Cardiac fibroblast (primary cell): ENCODE data around the gene PRKAA1.

ENCODE experiments used
- DNase-seq, 2 donors: peaks; one replicate each; pipeline versions ENCODE4 v3.0.0 to v3.0.0-alpha.2; 2010; ENCODE audit warnings: low read depth in 2 of 2
- H3K4me3 ChIP-seq, 2 donors: replicated peaks in 1 of 2; 1 replicate in 1 of 2; 2 replicates in 1 of 2; pipeline ENCODE4 v1.5.1; 2011; ENCODE audit warnings: low read depth in 2 of 2, low read length in 2 of 2, mild to moderate bottlenecking in 2 of 2, moderate library complexity in 1 of 2
- CTCF ChIP-seq: IDR thresholded peaks from one replicate; pipeline ENCODE4 v1.5.1; 2011; ENCODE audit warnings: low read depth, mild to moderate bottlenecking, low read length, inconsistent platforms

Gene PRKAA1

GRCh38 chr5:40784916-40785315 is 13.3 kb downstream of the PRKAA1 start:
- TF ChIP-seq CTCF = no peak
- no peak for DNase-seq
- no peak overlapping the region for H3K4me3 ChIP-seq

GRCh38 chr5:40784027-40784653 is 14.0 kb downstream of the PRKAA1 start:
- no peak for DNase-seq
- no peak for TF ChIP-seq CTCF
- H3K4me3 ChIP-seq = no peak overlapping the region

- TF ChIP-seq CTCF = no peak
- no peak overlapping the region for H3K4me3 ChIP-seq
- peak; percentile 66 to 86 for DNase-seq
Measured at GRCh38 chr5:40781843-40782409, 16.2 kb downstream of the PRKAA1 start.

- TF ChIP-seq CTCF = no peak
- H3K4me3 ChIP-seq = no peak overlapping the region
Measured at GRCh38 chr5:40780858-40781257, 17.3 kb downstream of the PRKAA1 start.

GRCh38 chr5:40780199-40780598 is 18.0 kb downstream of the PRKAA1 start:
- no peak for DNase-seq
- no peak for TF ChIP-seq CTCF

More at GRCh38 chr5:40780858-40781257, 17.3 kb downstream of the PRKAA1 start:
- DNase-seq = no peak

GRCh38 chr5:40779561-40779960 is 18.6 kb downstream of the PRKAA1 start:
- DNase-seq = no peak
- no peak for TF ChIP-seq CTCF
- no peak overlapping the region for H3K4me3 ChIP-seq

More at GRCh38 chr5:40780199-40780598, 18.0 kb downstream of the PRKAA1 start:
- H3K4me3 ChIP-seq = no peak overlapping the region
